Activated naive CD8-positive, alpha-beta T cell treated with anti-CD3 and anti-CD28 coated beads, Interleukin-2, amount 50 U/mL, for 24 hours (primary cell): Measurements from ENCODE around the gene STARD3.
A peak's percentile ranks its signal among the peaks of the same experiment; 100 is the strongest.

ENCODE experiments used
- ATAC-seq: fragments of 150-1000 bp; cut with Tn5 transposase; one replicate; pipeline ENCODE4 v1.10.0; 2021
- DNase-seq: peaks from one replicate; pipeline ENCODE4 v3.0.0; 2021
- H3K27ac Mint-ChIP-seq: one replicate; pipeline ENCODE4 v1.8.0; 2021; ENCODE audit warnings: mild to moderate bottlenecking, mixed read lengths
- H3K27me3 Mint-ChIP-seq: one replicate; pipeline ENCODE4 v1.8.0; 2021; ENCODE audit warnings: mixed read lengths
- H3K36me3 Mint-ChIP-seq: one replicate; pipeline ENCODE4 v1.8.0; 2021; ENCODE audit warnings: low read depth, mixed read lengths
- H3K4me1 Mint-ChIP-seq: one replicate; pipeline ENCODE4 v1.8.0; 2021; ENCODE audit warnings: mixed read lengths
- H3K4me3 Mint-ChIP-seq: one replicate; pipeline ENCODE4 v1.8.0; 2021; ENCODE audit warnings: mild to moderate bottlenecking, moderate library complexity, mixed read lengths
- H3K9me3 Mint-ChIP-seq: one replicate; pipeline ENCODE4 v1.8.0; 2021; ENCODE audit warnings: mixed read lengths

The STARD3 gene

GRCh38 chr17:39609416-39610025 is 27.4 kb upstream of the STARD3 start:
- Mint-ChIP-seq H3K27ac (no peak overlapping the region), H3K36me3 (no peaks in the 10 kb centered on the region), H3K9me3 (no peaks in the 10 kb centered on the region), H3K4me3 (no peak overlapping the region), H3K27me3 (peaks cover 54% of the 10 kb centered on the region), H3K4me1 (peaks cover 15% of the 10 kb centered on the region)
- ATAC-seq (no peak), DNase-seq (no peak)

- Mint-ChIP-seq H3K27ac (no peak overlapping the region), H3K4me1 (peaks cover 4% of the 10 kb centered on the region), H3K27me3 (peaks cover 57% of the 10 kb centered on the region), H3K36me3 (no peaks in the 10 kb centered on the region), H3K9me3 (no peaks in the 10 kb centered on the region), H3K4me3 (no peak overlapping the region)
- ATAC-seq (no peak), DNase-seq (no peak)
These were observed 25.4 kb upstream of the STARD3 start for GRCh38 chr17:39611401-39612112.

- no peak overlapping the region for H3K27ac Mint-ChIP-seq
- no peaks in the 10 kb centered on the region for H3K9me3 Mint-ChIP-seq
- DNase-seq = no peak
- no peaks in the 10 kb centered on the region for H3K36me3 Mint-ChIP-seq
- H3K4me1 Mint-ChIP-seq = peaks cover 3% of the 10 kb centered on the region
- peaks cover 55% of the 10 kb centered on the region for H3K27me3 Mint-ChIP-seq
- no peak for ATAC-seq
- H3K4me3 Mint-ChIP-seq = no peak overlapping the region
These were observed 24.6 kb upstream of the STARD3 start for GRCh38 chr17:39612291-39612894.

- H3K27me3 Mint-ChIP-seq = peaks cover 52% of the 10 kb centered on the region
- no peak overlapping the region for H3K4me3 Mint-ChIP-seq
- no peaks in the 10 kb centered on the region for H3K9me3 Mint-ChIP-seq
- ATAC-seq = no peak
- no peak overlapping the region for H3K27ac Mint-ChIP-seq
- H3K36me3 Mint-ChIP-seq = no peaks in the 10 kb centered on the region
- peaks cover 2% of the 10 kb centered on the region for H3K4me1 Mint-ChIP-seq
- no peak for DNase-seq
These were observed 23.9 kb upstream of the STARD3 start for GRCh38 chr17:39612935-39613464.

GRCh38 chr17:39614545-39615157 is 22.3 kb upstream of the STARD3 start:
- Mint-ChIP-seq H3K9me3 (no peaks in the 10 kb centered on the region), H3K27me3 (peaks cover 36% of the 10 kb centered on the region), H3K36me3 (no peaks in the 10 kb centered on the region), H3K4me3 (no peak overlapping the region), H3K27ac (no peak overlapping the region), H3K4me1 (peaks cover 2% of the 10 kb centered on the region)
- ATAC-seq = no peak
- DNase-seq = no peak

GRCh38 chr17:39615434-39615833 is 21.5 kb upstream of the STARD3 start:
- H3K4me3 Mint-ChIP-seq = no peak overlapping the region
- H3K4me1 Mint-ChIP-seq = peaks cover 2% of the 10 kb centered on the region
- no peaks in the 10 kb centered on the region for H3K36me3 Mint-ChIP-seq
- H3K27me3 Mint-ChIP-seq = peaks cover 33% of the 10 kb centered on the region
- H3K9me3 Mint-ChIP-seq = no peaks in the 10 kb centered on the region
- no peak for ATAC-seq
- DNase-seq = no peak
- H3K27ac Mint-ChIP-seq = no peak overlapping the region

- H3K27ac Mint-ChIP-seq = peak overlapping the region; percentile 5
- no peak for DNase-seq
- no peaks in the 10 kb centered on the region for H3K36me3 Mint-ChIP-seq
- ATAC-seq = no peak
- peaks cover 3% of the 10 kb centered on the region for H3K4me1 Mint-ChIP-seq
- H3K4me3 Mint-ChIP-seq = peak overlapping the region; percentile 64
- peaks cover 30% of the 10 kb centered on the region for H3K27me3 Mint-ChIP-seq
- no peaks in the 10 kb centered on the region for H3K9me3 Mint-ChIP-seq
These were observed 19.9 kb upstream of the STARD3 start for GRCh38 chr17:39617100-39617445.

GRCh38 chr17:39617446-39618245 is 19.3 kb upstream of the STARD3 start:
- H3K9me3 Mint-ChIP-seq = no peaks in the 10 kb centered on the region
- peak overlapping the region; percentile 5 for H3K27ac Mint-ChIP-seq
- ATAC-seq (peak; percentile 22), DNase-seq (peak; percentile 60)
- no peaks in the 10 kb centered on the region for H3K36me3 Mint-ChIP-seq
- peak overlapping the region; percentile 64 for H3K4me3 Mint-ChIP-seq
- peaks cover 8% of the 10 kb centered on the region for H3K4me1 Mint-ChIP-seq
- H3K27me3 Mint-ChIP-seq = peaks cover 30% of the 10 kb centered on the region

GRCh38 chr17:39618246-39618913 is 18.6 kb upstream of the STARD3 start:
- no peak for ATAC-seq

GRCh38 chr17:39618956-39619785 is 17.8 kb upstream of the STARD3 start:
- ATAC-seq = no peak

More at GRCh38 chr17:39618246-39618913, 18.6 kb upstream of the STARD3 start:
- H3K27ac Mint-ChIP-seq = peak overlapping the region; percentile 18
- no peaks in the 10 kb centered on the region for H3K36me3 Mint-ChIP-seq
- no peaks in the 10 kb centered on the region for H3K9me3 Mint-ChIP-seq
- peaks cover 24% of the 10 kb centered on the region for H3K27me3 Mint-ChIP-seq
- peak overlapping the region; percentile 64 for H3K4me3 Mint-ChIP-seq
- peaks cover 14% of the 10 kb centered on the region for H3K4me1 Mint-ChIP-seq
- no peak for DNase-seq

GRCh38 chr17:39619786-39620101 is 17.2 kb upstream of the STARD3 start:
- Mint-ChIP-seq H3K36me3 (no peaks in the 10 kb centered on the region), H3K4me3 (no peak overlapping the region), H3K9me3 (no peaks in the 10 kb centered on the region), H3K27ac (no peak overlapping the region), H3K27me3 (peaks cover 20% of the 10 kb centered on the region), H3K4me1 (peaks cover 20% of the 10 kb centered on the region)
- ATAC-seq (no peak), DNase-seq (no peak)

More at GRCh38 chr17:39618956-39619785, 17.8 kb upstream of the STARD3 start:
- Mint-ChIP-seq H3K27me3 (peaks cover 22% of the 10 kb centered on the region), H3K36me3 (no peaks in the 10 kb centered on the region), H3K27ac (no peak overlapping the region), H3K9me3 (no peaks in the 10 kb centered on the region), H3K4me1 (peaks cover 20% of the 10 kb centered on the region), H3K4me3 (no peak overlapping the region)
- no peak for DNase-seq

- DNase-seq (peak; percentile 88), ATAC-seq (peak; percentile 45)
- Mint-ChIP-seq H3K27ac (peak overlapping the region; percentile 77), H3K9me3 (no peaks in the 10 kb centered on the region), H3K27me3 (peaks cover 21% of the 10 kb centered on the region), H3K4me3 (peak overlapping the region; percentile 48), H3K36me3 (no peaks in the 10 kb centered on the region), H3K4me1 (peaks cover 23% of the 10 kb centered on the region)
These were observed 15.2 kb upstream of the STARD3 start for GRCh38 chr17:39621523-39622379.
